DND-41 (cell line): Measurements from ENCODE around the gene EDNRA.

ENCODE experiments used
- ATAC-seq: fragments of 200-7000 bp; cut with Tn5 transposase; 3 replicates; pipeline ENCODE4 v1.9.1; 2021; ENCODE audit warnings: low read depth; ENCODE audit not compliant: insufficient read depth
- DNase-seq: peaks from one replicate; pipeline ENCODE4 v3.0.0-alpha.2; 2020
- H2AFZ ChIP-seq: 2 replicates; pipeline ENCODE4 v1.6.0; 2012; ENCODE audit warnings: low read depth, low read length
- H3K27ac ChIP-seq: 2 replicates; pipeline ENCODE4 v1.5.1; 2012; ENCODE audit warnings: low read length, inconsistent platforms
- H3K27me3 ChIP-seq: fragments of 200-600 bp; sonication (generic); 2 replicates; pipeline ENCODE4 v1.6.0; 2012; ENCODE audit warnings: low read length, mild to moderate bottlenecking, inconsistent platforms; ENCODE audit not compliant: insufficient read depth, poor library complexity
- H3K36me3 ChIP-seq: 2 replicates; pipeline ENCODE4 v1.5.1; 2012; ENCODE audit warnings: low read length, inconsistent platforms; ENCODE audit not compliant: insufficient read depth
- H3K4me1 ChIP-seq: 2 replicates; pipeline ENCODE4 v1.5.1; 2012; ENCODE audit warnings: mild to moderate bottlenecking, low read length; ENCODE audit not compliant: insufficient read depth
- H3K4me2 ChIP-seq: 2 replicates; pipeline ENCODE4 v1.6.0; 2012; ENCODE audit warnings: mild to moderate bottlenecking, moderate library complexity, low read length, inconsistent platforms; ENCODE audit not compliant: insufficient read depth
- H3K4me3 ChIP-seq, 2 experiments: fragments of 200-600 bp in 1 of 2; shearing (Covaris generic) in 1 of 2; 2 replicates each; pipeline ENCODE4 v1.5.1; 2012 to 2016; ENCODE audit warnings: inconsistent platforms in 2 of 2, low read length in 2 of 2, mild to moderate bottlenecking in 2 of 2, low read depth in 1 of 2, moderate library complexity in 1 of 2
- H3K79me2 ChIP-seq: 2 replicates; pipeline ENCODE4 v1.6.0; 2012; ENCODE audit warnings: low read length, inconsistent platforms; ENCODE audit not compliant: insufficient read depth
- H3K9ac ChIP-seq: 2 replicates; pipeline ENCODE4 v1.6.0; 2012; ENCODE audit warnings: low read depth, mild to moderate bottlenecking, inconsistent platforms, low read length, moderate library complexity
- H3K9me3 ChIP-seq: 2 replicates; pipeline ENCODE4 v1.5.1; 2012; ENCODE audit warnings: low read length, moderate library complexity, mild to moderate bottlenecking, inconsistent platforms; ENCODE audit not compliant: insufficient read depth, severe bottlenecking
- H4K20me1 ChIP-seq: 2 replicates; pipeline ENCODE4 v1.6.0; 2012; ENCODE audit warnings: low read length; ENCODE audit not compliant: insufficient read depth
- CTCF ChIP-seq: IDR thresholded peaks from 2 replicates; pipeline ENCODE4 v1.5.1; 2012; ENCODE audit warnings: borderline replicate concordance, low read length, moderate library complexity, mild to moderate bottlenecking; ENCODE audit not compliant: poor library complexity, severe bottlenecking; ENCODE audit errors: extremely low read depth
- EZH2 ChIP-seq: IDR thresholded peaks from 3 replicates; pipeline ENCODE4 v1.6.1; 2012; ENCODE audit warnings: borderline replicate concordance, low read depth, mild to moderate bottlenecking, moderate library complexity, low read length, inconsistent platforms; ENCODE audit not compliant: severe bottlenecking

The EDNRA gene

GRCh38 chr4:147510962-147511668 is 30.2 kb downstream of the EDNRA start:
- H2AFZ ChIP-seq: no peak overlapping the region
- DNase-seq (no peak), ATAC-seq (no peak)
- no peaks in the 10 kb centered on the region for H3K36me3 ChIP-seq
- H3K27me3 ChIP-seq: peaks cover 3% of the 10 kb centered on the region
- no peak overlapping the region for H3K4me2 ChIP-seq
- TF ChIP-seq EZH2 (no peak), CTCF (no peak)
- no peaks in the 10 kb centered on the region for H3K4me1 ChIP-seq
- no peaks in the 10 kb centered on the region for H3K79me2 ChIP-seq
- no peak overlapping the region for H3K27ac ChIP-seq
- H3K9ac ChIP-seq: no peak overlapping the region
- no peaks in the 10 kb centered on the region for H4K20me1 ChIP-seq
- no peak overlapping the region for H3K4me3 ChIP-seq
- H3K9me3 ChIP-seq: no peaks in the 10 kb centered on the region

- Histone ChIP-seq H3K79me2 (no peaks in the 10 kb centered on the region), H2AFZ (no peak overlapping the region), H3K9me3 (no peaks in the 10 kb centered on the region), H3K4me1 (no peaks in the 10 kb centered on the region), H3K36me3 (no peaks in the 10 kb centered on the region), H3K9ac (no peak overlapping the region), H4K20me1 (no peaks in the 10 kb centered on the region), H3K4me3 (no peak overlapping the region), H3K4me2 (no peak overlapping the region), H3K27ac (no peak overlapping the region), H3K27me3 (peaks cover 3% of the 10 kb centered on the region)
- no peak for TF ChIP-seq CTCF
- no peak for TF ChIP-seq EZH2
- ATAC-seq (no peak), DNase-seq (no peak)
Observed at GRCh38 chr4:147513091-147513490, 32.2 kb downstream of the EDNRA start.

GRCh38 chr4:147513952-147514351 is 33.1 kb downstream of the EDNRA start:
- TF ChIP-seq EZH2 (no peak), CTCF (no peak)
- Histone ChIP-seq H3K27ac (no peak overlapping the region), H3K27me3 (peaks cover 3% of the 10 kb centered on the region), H2AFZ (no peak overlapping the region), H4K20me1 (no peaks in the 10 kb centered on the region), H3K79me2 (no peaks in the 10 kb centered on the region), H3K4me1 (no peaks in the 10 kb centered on the region), H3K9ac (no peak overlapping the region), H3K36me3 (no peaks in the 10 kb centered on the region), H3K9me3 (no peaks in the 10 kb centered on the region), H3K4me2 (no peak overlapping the region), H3K4me3 (no peak overlapping the region)
- no peak for DNase-seq
- no peak for ATAC-seq
